ENCODE data around the gene KRTAP10-2. TPM values are rescaled to one million over a fixed set of nuclear protein-coding genes. Genes with fewer than 3 reads are reported as not detected.

KRTAP10-2 gene
- total RNA-seq, 1 experiment from 2014 or later, result not detected

- DNase-seq, result peak; percentile 24
- Histone ChIP-seq H4K91ac (ENCODE audit: insufficient read length, low read depth, low read length) (no peak overlapping the region), H3K23me2 (ENCODE audit: insufficient read length, low read depth, low read length, poor library complexity, severe bottlenecking) (no peaks in the 10 kb centered on the region), H3K27ac (ENCODE audit: insufficient read length, low read depth, low read length) (no peak overlapping the region), H2AFZ (ENCODE audit: low read length) (no peak overlapping the region), H2AK5ac (ENCODE audit: insufficient read length, low read length) (no peak overlapping the region), H4K5ac (ENCODE audit: insufficient read length, low read depth, low read length) (no peak overlapping the region), H2BK120ac (ENCODE audit: low read depth, low read length, poor library complexity, severe bottlenecking) (no peak overlapping the region), H3K79me2 (ENCODE audit: insufficient read depth, low read length) (no peaks in the 10 kb centered on the region), H3T11ph (ENCODE audit: low read length) (no peak overlapping the region), H2BK20ac (ENCODE audit: low read depth, low read length, poor library complexity, severe bottlenecking) (no peak overlapping the region), H3K9ac (ENCODE audit: extremely low read depth, insufficient read length, low read length) (no peak overlapping the region), H2BK12ac (ENCODE audit: insufficient read length, low read depth, low read length) (no peak overlapping the region), H4K20me1 (ENCODE audit: control insufficient read depth, insufficient read depth, insufficient read length) (no peaks in the 10 kb centered on the region), H3K79me1 (ENCODE audit: insufficient read depth, low read depth, low read length, poor library complexity, severe bottlenecking) (no peaks in the 10 kb centered on the region), H3K4me1 (ENCODE audit: insufficient read depth, low read length) (no peaks in the 10 kb centered on the region; the same call in 1 of the 2 replicates), H3K4me2 (ENCODE audit: insufficient read depth, insufficient read length, low read length) (no peak overlapping the region), H3K14ac (ENCODE audit: insufficient read depth, low read length) (no peak overlapping the region), H3K27me3 (ENCODE audit: insufficient read depth, low read length) (no peaks in the 10 kb centered on the region), H3K4ac (ENCODE audit: low read depth, low read length) (no peak overlapping the region), H3K9me3 (ENCODE audit: control insufficient read depth, low read depth, low read length) (no peaks in the 10 kb centered on the region), H3K56ac (ENCODE audit: insufficient read length, low read depth, low read length) (no peak overlapping the region), H2BK5ac (ENCODE audit: insufficient read length, low read length) (no peak overlapping the region), H2BK15ac (ENCODE audit: low read depth, low read length) (no peak overlapping the region), H3K23ac (ENCODE audit: insufficient read length, low read depth, low read length) (no peak overlapping the region), H3K18ac (ENCODE audit: insufficient read length, low read depth, low read length) (no peak overlapping the region), H4K8ac (replicated peaks; ENCODE audit: insufficient read length, low read depth, low read length) (no peak overlapping the region)
- WGBS (ENCODE audit: extremely low coverage, insufficient read length, low lambda C conversion rate), result no CpG with 5 or more reads among the region's 33 CpGs
- H3K27me3 Mint-ChIP-seq (ENCODE audit: low read depth), result no peaks in the 10 kb centered on the region; the same call in 1 of the 2 replicates
- 0 out of 4 replicates have a peak, but pooled peaks cover 0 to 2% of the 10 kb centered on the region in 2 experiments for H3K4me1 Mint-ChIP-seq
- H3K27ac Mint-ChIP-seq, result no peak overlapping the region
- 0 out of 7 replicates have a peak, but pooled peaks cover 0 to 5% (median 0%) of the 10 kb centered on the region in 3 experiments for H3K36me3 Mint-ChIP-seq (ENCODE audit: insufficient read depth in 1 of 3, low read depth in 3 of 3)
- H3K4me3 Mint-ChIP-seq, result no peak overlapping the region; a peak in 1 of 5 replicates
- peaks cover 0 to 5% of the 10 kb centered on the region in 2 experiments; a peak in 2 of 5 replicates for H3K9me3 Mint-ChIP-seq
- TF ChIP-seq CTCF (conservative IDR thresholded peaks at IDR 0.05), result no peak
Measured at GRCh38 chr21:44537930-44538911, 13.1 kb downstream of the KRTAP10-2 start.
